ENCODE measurements around the gene TSHZ3.

DNA sequence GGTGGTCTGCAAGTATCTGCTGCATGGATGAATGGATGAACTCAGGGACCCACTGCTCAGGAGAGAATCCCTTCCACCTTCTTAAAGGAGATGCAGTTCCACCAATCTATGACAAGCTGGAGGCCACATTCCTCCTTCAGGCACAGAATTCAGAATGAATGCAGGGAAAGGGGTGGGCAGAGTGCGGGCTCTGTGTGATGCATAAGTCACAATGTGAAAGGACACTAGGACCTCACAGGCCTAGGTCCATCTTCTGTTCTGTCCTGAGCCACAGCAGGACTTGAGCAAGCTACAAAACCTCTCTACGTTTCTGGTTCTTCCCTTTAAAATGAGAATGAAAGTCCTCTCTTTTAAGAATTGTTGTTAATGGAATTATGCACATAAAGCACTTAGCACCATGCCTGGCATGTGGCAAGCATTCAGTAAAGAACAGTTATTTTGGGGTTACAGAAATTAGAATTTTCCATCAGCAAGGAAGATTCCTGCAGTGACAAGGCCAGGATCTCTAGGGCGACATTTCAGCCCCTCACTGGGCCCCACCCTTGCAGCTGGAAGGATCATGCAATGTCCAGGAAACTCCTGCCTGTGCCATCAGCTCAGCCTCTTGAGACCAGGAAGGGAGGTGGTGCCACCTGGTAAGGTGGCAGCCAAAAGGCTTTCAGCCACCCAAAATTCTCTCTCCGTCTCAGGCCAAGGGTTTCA is 38.7 kb downstream of the TSHZ3 start:
- TF ChIP-seq, protein P1, sequence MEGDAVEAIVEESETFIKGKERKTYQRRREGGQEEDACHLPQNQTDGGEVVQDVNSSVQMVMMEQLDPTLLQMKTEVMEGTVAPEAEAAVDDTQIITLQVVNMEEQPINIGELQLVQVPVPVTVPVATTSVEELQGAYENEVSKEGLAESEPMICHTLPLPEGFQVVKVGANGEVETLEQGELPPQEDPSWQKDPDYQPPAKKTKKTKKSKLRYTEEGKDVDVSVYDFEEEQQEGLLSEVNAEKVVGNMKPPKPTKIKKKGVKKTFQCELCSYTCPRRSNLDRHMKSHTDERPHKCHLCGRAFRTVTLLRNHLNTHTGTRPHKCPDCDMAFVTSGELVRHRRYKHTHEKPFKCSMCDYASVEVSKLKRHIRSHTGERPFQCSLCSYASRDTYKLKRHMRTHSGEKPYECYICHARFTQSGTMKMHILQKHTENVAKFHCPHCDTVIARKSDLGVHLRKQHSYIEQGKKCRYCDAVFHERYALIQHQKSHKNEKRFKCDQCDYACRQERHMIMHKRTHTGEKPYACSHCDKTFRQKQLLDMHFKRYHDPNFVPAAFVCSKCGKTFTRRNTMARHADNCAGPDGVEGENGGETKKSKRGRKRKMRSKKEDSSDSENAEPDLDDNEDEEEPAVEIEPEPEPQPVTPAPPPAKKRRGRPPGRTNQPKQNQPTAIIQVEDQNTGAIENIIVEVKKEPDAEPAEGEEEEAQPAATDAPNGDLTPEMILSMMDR (IDR thresholded peaks at IDR 0.05; ENCODE audit: control extremely low read depth in 1 of 3, insufficient read depth in 1 of 3, low read depth in 1 of 3, low read length in 3 of 3) = no peak
- TF ChIP-seq, protein P2, sequence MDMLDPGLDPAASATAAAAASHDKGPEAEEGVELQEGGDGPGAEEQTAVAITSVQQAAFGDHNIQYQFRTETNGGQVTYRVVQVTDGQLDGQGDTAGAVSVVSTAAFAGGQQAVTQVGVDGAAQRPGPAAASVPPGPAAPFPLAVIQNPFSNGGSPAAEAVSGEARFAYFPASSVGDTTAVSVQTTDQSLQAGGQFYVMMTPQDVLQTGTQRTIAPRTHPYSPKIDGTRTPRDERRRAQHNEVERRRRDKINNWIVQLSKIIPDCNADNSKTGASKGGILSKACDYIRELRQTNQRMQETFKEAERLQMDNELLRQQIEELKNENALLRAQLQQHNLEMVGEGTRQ (IDR thresholded peaks at IDR 0.05; ENCODE audit: low read length) = no peak
- TF ChIP-seq SIN3A (conservative IDR thresholded peaks at IDR 0.05 in 1 of 2, IDR thresholded peaks at IDR 0.05 in 1 of 2; ENCODE audit: low read depth in 1 of 2, low read length in 2 of 2) = no peak
- TF ChIP-seq POLR2A (IDR thresholded peaks at IDR 0.05; ENCODE audit: control extremely low read depth in 1 of 2, low read depth in 2 of 2, low read length in 2 of 2) = no peak
- no peak for TF ChIP-seq SUZ12 (IDR thresholded peaks at IDR 0.05; ENCODE audit: low read length)
- no peak for TF ChIP-seq JUND (IDR thresholded peaks at IDR 0.05; ENCODE audit: low read length)
- no peak for TF ChIP-seq KDM1A (IDR thresholded peaks at IDR 0.05; ENCODE audit: borderline replicate concordance, low read length)
- no peak for TF ChIP-seq EZH2 (IDR thresholded peaks at IDR 0.05; ENCODE audit: low read depth, low read length, severe bottlenecking)
- no peak for TF ChIP-seq RAD21 (IDR thresholded peaks at IDR 0.05 in 1 of 2, conservative IDR thresholded peaks at IDR 0.05 in 1 of 2; ENCODE audit: low read depth in 2 of 2, low read length in 2 of 2)
- TF ChIP-seq, protein P3, sequence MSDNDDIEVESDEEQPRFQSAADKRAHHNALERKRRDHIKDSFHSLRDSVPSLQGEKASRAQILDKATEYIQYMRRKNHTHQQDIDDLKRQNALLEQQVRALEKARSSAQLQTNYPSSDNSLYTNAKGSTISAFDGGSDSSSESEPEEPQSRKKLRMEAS (IDR thresholded peaks at IDR 0.05) = no peak
